Spinal cord (tissue), 10 donors: ENCODE measurements around the gene ZNF518B. TPM values are rescaled to one million over a fixed set of nuclear protein-coding genes. Genes with fewer than 3 reads are reported as not detected.

Experiments
- DNase-seq, 6 donors: peaks; one replicate each; pipeline versions ENCODE4 v3.0.0 to v3.0.0-alpha.2; 2013 to 2015; ENCODE audit warnings: low spot score in 6 of 6, low read depth in 4 of 6
- H3K27ac ChIP-seq: one replicate; pipeline ENCODE4 v1.5.1; 2013; ENCODE audit warnings: low read depth, low read length, control low read depth
- H3K27me3 ChIP-seq: one replicate; pipeline ENCODE4 v1.6.1; 2013; ENCODE audit warnings: low read length; ENCODE audit not compliant: control insufficient read depth, insufficient read depth
- H3K36me3 ChIP-seq: one replicate; pipeline ENCODE4 v1.6.1; 2013; ENCODE audit warnings: low read length; ENCODE audit not compliant: control insufficient read depth, insufficient read depth
- H3K4me1 ChIP-seq: one replicate; pipeline ENCODE4 v1.6.1; 2013; ENCODE audit warnings: low read length; ENCODE audit not compliant: control insufficient read depth, insufficient read depth
- H3K4me3 ChIP-seq: one replicate; pipeline ENCODE4 v1.5.1; 2013; ENCODE audit warnings: low read depth, low read length, control low read depth
- H3K9me3 ChIP-seq: one replicate; pipeline ENCODE4 v1.6.1; 2013; ENCODE audit warnings: low read length; ENCODE audit not compliant: control insufficient read depth, insufficient read depth
- WGBS: methylation state at CpG from one replicate; pipeline ENCODE4 v1.1.5; 2013; ENCODE audit warnings: missing lambda C conversion rate; ENCODE audit not compliant: insufficient coverage; 5-methylcytosine and 5-hydroxymethylcytosine counted together
- polyA plus RNA-seq, 2 donors: library from polyadenylated mRNA; unstranded; fragments of 120-200 nt; gene quantifications; one replicate each; pipeline ENCODE4 v1.2.1, GENCODE V29; 2013; ENCODE audit not compliant: insufficient read length in 2 of 2
- total RNA-seq, 2 donors: library from RNA; depleted of rRNA in 1 of 2; stranded (reverse); fragments of 120-200 nt in 1 of 2; fragments of >200 nt in 1 of 2; gene quantifications; one replicate each; pipeline versions ENCODE4 v1.2.3 to v1.2.4, GENCODE V29; 2013 to 2014
- donor health status: healthy.

Gene ZNF518B
- total and polyA plus RNA-seq, 4 donors, result 17.6 to 60.9 (median 37.0) TPM

DNA sequence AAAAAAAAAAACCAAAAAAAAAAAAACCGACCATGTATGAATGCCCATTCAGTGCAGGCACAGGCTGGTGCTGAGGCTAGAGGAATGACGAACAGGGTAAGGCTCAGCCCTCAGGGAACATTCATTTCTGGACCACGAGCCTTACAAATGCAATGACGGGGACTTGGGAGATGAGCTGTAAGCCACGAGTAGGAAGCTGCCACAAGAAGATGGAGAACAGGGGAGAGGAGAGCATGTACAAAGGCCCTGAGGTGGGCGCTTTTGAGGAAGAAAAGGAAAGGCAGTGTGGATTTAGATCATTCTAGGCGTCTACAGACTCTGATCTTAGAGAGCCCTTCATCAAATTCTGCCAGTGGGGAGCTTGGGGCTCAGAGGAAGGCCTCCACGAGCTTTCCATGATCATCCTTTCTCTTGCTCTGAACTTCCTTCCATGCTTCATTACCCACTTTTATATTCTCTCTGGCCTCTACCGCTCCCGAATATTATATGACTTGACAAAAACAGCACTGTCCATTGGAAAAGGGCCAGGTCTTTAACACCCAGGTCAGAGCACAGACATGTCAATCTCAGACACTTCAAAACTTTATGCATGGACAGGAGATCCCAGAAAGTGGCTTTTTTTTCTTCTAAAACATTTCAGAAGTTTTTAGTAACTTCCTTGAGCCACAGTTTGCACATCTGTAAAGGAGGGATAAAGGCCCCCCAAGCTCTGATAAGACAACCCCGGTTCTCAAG lies 3.3 kb upstream of the ZNF518B start:
- Histone ChIP-seq H3K9me3 (peaks cover 1% of the 10 kb centered on the region), H3K27me3 (peaks cover 21% of the 10 kb centered on the region), H3K4me1 (peaks cover 23% of the 10 kb centered on the region), H3K27ac (no peak overlapping the region), H3K36me3 (no peaks in the 10 kb centered on the region), H3K4me3 (no peak overlapping the region)
- DNase-seq, result no peak
- 77% methylated on average over 9 of the region's 11 CpGs for WGBS

GRCh38 chr4:10459305-10459704 lies 2.1 kb upstream of the ZNF518B start:
- H3K27me3 ChIP-seq, result peaks cover 21% of the 10 kb centered on the region
- H3K4me3 ChIP-seq, result no peak overlapping the region
- WGBS, result 89% methylated on average over 4 of the region's 8 CpGs

GRCh38 chr4:10458177-10458576 lies 951 bp upstream of the ZNF518B start:
- 55% methylated on average over 11 of the region's 13 CpGs for WGBS

More at GRCh38 chr4:10459305-10459704, 2.1 kb upstream of the ZNF518B start:
- H3K36me3 ChIP-seq, result peaks cover 6% of the 10 kb centered on the region
- peaks cover 1% of the 10 kb centered on the region for H3K9me3 ChIP-seq
- H3K4me1 ChIP-seq, result peaks cover 23% of the 10 kb centered on the region
- H3K27ac ChIP-seq, result no peak overlapping the region
- no peak for DNase-seq

GRCh38 chr4:10456595-10457254 lies 501 bp downstream of the ZNF518B start:
- H3K36me3 ChIP-seq, result peaks cover 14% of the 10 kb centered on the region
- peak overlapping the region; percentile 25 for H3K27ac ChIP-seq
- peak in 3 of 6 donors; percentile 32 to 75 (median 69) for DNase-seq
- H3K9me3 ChIP-seq, result no peaks in the 10 kb centered on the region
- under 1% methylated on average over 96 of the region's 96 CpGs for WGBS
- H3K4me1 ChIP-seq, result peaks cover 20% of the 10 kb centered on the region
- peak overlapping the region; percentile 59 for H3K4me3 ChIP-seq
- peaks cover 14% of the 10 kb centered on the region for H3K27me3 ChIP-seq

More at GRCh38 chr4:10458177-10458576, 951 bp upstream of the ZNF518B start:
- DNase-seq, result no peak
- Histone ChIP-seq H3K27ac (no peak overlapping the region), H3K9me3 (peaks cover 1% of the 10 kb centered on the region), H3K36me3 (peaks cover 12% of the 10 kb centered on the region), H3K27me3 (peaks cover 21% of the 10 kb centered on the region), H3K4me3 (no peak overlapping the region), H3K4me1 (peaks cover 23% of the 10 kb centered on the region)

- no peak overlapping the region for H3K27ac ChIP-seq
- peaks cover 9% of the 10 kb centered on the region for H3K27me3 ChIP-seq
- peak overlapping the region; percentile 59 for H3K4me3 ChIP-seq
- H3K4me1 ChIP-seq, result peaks cover 15% of the 10 kb centered on the region
- WGBS, result 15% methylated on average over 10 of the region's 11 CpGs
- DNase-seq, result no peak
- peaks cover 14% of the 10 kb centered on the region for H3K36me3 ChIP-seq
- no peaks in the 10 kb centered on the region for H3K9me3 ChIP-seq
Observed at GRCh38 chr4:10456260-10456594, 999 bp downstream of the ZNF518B start.

DNA sequence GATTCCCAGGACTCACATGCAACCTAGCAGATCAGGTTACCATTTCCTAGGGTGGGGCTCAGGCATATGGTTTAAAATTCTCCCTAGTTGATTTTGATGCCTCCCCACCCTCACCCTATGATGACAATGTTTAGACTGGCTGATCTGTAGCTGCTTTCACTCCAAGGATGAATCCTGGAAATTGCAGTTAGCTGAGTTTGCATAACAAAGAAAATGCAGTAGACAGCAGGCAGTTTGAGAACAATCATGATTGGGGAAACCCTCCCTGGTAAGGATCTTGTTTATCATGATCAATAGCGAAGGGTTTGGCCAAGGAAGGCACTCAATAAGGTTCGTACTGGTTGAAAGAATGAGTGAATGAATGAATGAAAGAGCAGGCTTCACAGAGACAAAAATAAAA lies 2.1 kb downstream of the ZNF518B start:
- no peak overlapping the region for H3K4me3 ChIP-seq
- DNase-seq, result no peak
- H3K27ac ChIP-seq, result no peak overlapping the region
- H3K36me3 ChIP-seq, result peaks cover 14% of the 10 kb centered on the region
- no peaks in the 10 kb centered on the region for H3K9me3 ChIP-seq
- H3K27me3 ChIP-seq, result peaks cover 3% of the 10 kb centered on the region
- H3K4me1 ChIP-seq, result peaks cover 13% of the 10 kb centered on the region
- WGBS, result 100% methylated on average over 1 of the region's 2 CpGs

DNA sequence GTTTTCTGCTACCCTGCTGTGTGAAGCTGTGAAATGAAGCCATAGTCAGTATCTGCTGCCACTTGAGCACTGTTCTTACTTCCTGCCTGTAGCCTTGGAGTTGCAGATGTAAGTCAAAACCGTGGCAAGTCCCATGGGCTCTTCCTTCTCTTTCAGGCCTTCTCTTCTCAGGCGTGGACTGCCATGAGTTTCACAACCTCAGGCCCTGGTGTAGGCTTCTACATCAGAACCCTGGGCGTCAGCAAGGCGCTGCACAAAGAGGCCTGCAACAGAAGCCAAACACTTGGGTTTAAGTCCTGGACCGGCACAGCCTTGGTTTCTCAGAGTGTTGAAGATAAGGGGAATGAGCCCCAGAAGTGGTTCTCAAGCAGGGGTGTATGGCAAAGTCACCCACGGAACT lies 2.5 kb downstream of the ZNF518B start:
- Histone ChIP-seq H3K27me3 (peaks cover 3% of the 10 kb centered on the region), H3K4me3 (no peak overlapping the region)
- WGBS, result 85% methylated on average over 5 of the region's 6 CpGs

GRCh38 chr4:10454121-10454520 lies 3.1 kb downstream of the ZNF518B start:
- H3K4me1 ChIP-seq, result peaks cover 13% of the 10 kb centered on the region
- no peak for DNase-seq
- WGBS, result 100% methylated on average over 1 of the region's 1 CpG
- peaks cover 3% of the 10 kb centered on the region for H3K27me3 ChIP-seq
- H3K27ac ChIP-seq, result no peak overlapping the region
- no peak overlapping the region for H3K4me3 ChIP-seq
- peaks cover 14% of the 10 kb centered on the region for H3K36me3 ChIP-seq
- H3K9me3 ChIP-seq, result peaks cover 1% of the 10 kb centered on the region

More for the DNA sequence above, 2.5 kb downstream of the ZNF518B start:
- H3K4me1 ChIP-seq, result peaks cover 13% of the 10 kb centered on the region
- no peak for DNase-seq
- H3K27ac ChIP-seq, result no peak overlapping the region
- H3K36me3 ChIP-seq, result peaks cover 14% of the 10 kb centered on the region
- H3K9me3 ChIP-seq, result peaks cover under 1% of the 10 kb centered on the region

GRCh38 chr4:10448991-10449390 lies 8.2 kb downstream of the ZNF518B start:
- peaks cover 25% of the 10 kb centered on the region for H3K36me3 ChIP-seq
- no peak for DNase-seq
- H3K4me3 ChIP-seq, result no peak overlapping the region
- H3K27me3 ChIP-seq, result no peaks in the 10 kb centered on the region
- H3K4me1 ChIP-seq, result no peaks in the 10 kb centered on the region
- peaks cover 8% of the 10 kb centered on the region for H3K9me3 ChIP-seq
- H3K27ac ChIP-seq, result no peak overlapping the region
- 100% methylated on average over 1 of the region's 5 CpGs for WGBS

- 100% methylated on average over 5 of the region's 5 CpGs for WGBS
- H3K27ac ChIP-seq, result no peak overlapping the region
- H3K9me3 ChIP-seq, result peaks cover 13% of the 10 kb centered on the region
- H3K36me3 ChIP-seq, result peaks cover 22% of the 10 kb centered on the region
- DNase-seq, result no peak
- no peaks in the 10 kb centered on the region for H3K4me1 ChIP-seq
- H3K27me3 ChIP-seq, result no peaks in the 10 kb centered on the region
- H3K4me3 ChIP-seq, result no peak overlapping the region
Observed at GRCh38 chr4:10442976-10443375, 14.2 kb downstream of the ZNF518B start.
